Neural progenitor cell (in vitro differentiated cells): ENCODE measurements around the gene ACP7.

Experiments used
- EZH2 ChIP-seq: fragments of 200-600 bp; sonication (generic); IDR thresholded peaks from 2 replicates; pipeline ENCODE4 v1.6.1; 2017; ENCODE audit warnings: antibody characterized with exemption, mild to moderate bottlenecking, moderate library complexity
- EZH2phosphoT487 ChIP-seq: fragments of 200-600 bp; sonication (generic); IDR thresholded peaks from 2 replicates; pipeline ENCODE4 v1.6.1; 2017; ENCODE audit warnings: antibody characterized with exemption
- TF ChIP-seq, protein P1 (sequence below): fragments of 200-600 bp; sonication (generic); IDR thresholded peaks from 2 replicates; pipeline ENCODE4 v1.5.1; 2017; ENCODE audit warnings: antibody characterized with exemption, mild to moderate bottlenecking

DNA sequence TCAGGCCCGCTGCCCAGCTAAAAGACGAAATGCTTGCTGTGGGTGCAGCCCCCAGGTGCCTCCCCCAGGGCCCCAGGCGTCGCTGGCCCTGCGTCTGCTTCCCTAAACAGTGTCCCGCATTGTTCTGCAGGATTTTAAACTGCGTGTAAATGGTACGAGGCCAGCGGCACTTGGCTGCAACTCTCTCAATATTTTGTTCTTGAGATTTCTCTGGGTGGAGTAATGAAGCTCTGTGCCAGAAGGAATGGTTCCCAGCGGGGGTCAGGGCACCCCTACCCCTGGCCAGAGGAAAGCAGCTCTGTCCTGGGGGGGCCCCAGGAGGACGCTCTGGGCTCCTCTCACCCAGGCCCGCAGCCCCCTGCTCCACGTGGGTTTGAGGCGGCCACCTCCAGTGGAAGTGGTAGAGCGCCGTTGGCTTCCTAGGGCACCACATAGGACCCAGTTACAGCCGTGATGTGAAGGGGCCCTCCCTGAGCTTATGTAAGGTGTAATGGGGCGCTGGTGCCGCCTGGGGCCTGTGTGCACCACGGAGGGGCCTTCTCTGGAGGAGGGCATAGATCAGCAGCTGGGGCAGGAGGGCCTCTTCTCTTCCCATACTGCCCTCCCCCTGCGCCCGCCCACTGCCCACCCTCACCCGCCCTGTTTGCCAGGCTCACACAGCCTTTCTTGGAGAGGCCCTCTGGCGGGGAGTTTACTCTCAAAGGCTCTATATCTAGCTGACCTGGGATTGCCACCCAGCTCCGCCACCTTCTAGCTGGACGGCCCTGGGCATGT, 61.2 kb downstream of the ACP7 start:
- TF ChIP-seq, protein P1, sequence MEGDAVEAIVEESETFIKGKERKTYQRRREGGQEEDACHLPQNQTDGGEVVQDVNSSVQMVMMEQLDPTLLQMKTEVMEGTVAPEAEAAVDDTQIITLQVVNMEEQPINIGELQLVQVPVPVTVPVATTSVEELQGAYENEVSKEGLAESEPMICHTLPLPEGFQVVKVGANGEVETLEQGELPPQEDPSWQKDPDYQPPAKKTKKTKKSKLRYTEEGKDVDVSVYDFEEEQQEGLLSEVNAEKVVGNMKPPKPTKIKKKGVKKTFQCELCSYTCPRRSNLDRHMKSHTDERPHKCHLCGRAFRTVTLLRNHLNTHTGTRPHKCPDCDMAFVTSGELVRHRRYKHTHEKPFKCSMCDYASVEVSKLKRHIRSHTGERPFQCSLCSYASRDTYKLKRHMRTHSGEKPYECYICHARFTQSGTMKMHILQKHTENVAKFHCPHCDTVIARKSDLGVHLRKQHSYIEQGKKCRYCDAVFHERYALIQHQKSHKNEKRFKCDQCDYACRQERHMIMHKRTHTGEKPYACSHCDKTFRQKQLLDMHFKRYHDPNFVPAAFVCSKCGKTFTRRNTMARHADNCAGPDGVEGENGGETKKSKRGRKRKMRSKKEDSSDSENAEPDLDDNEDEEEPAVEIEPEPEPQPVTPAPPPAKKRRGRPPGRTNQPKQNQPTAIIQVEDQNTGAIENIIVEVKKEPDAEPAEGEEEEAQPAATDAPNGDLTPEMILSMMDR, result no peak
- no peak for TF ChIP-seq EZH2
- TF ChIP-seq EZH2phosphoT487, result no peak
